Epidermal melanocyte (primary cell): ENCODE results near the gene CAPZA1.
"Not testable (repeated sequence)": the region's sequence is repeated elsewhere in the genome, so short reads cannot be mapped to it uniquely, and the experiment has no call there.

Experiments
- DNase-seq: peaks from one replicate; pipeline ENCODE4 v3.0.0; 2011; ENCODE audit warnings: low spot score; ENCODE audit not compliant: insufficient read length

The CAPZA1 gene

DNA sequence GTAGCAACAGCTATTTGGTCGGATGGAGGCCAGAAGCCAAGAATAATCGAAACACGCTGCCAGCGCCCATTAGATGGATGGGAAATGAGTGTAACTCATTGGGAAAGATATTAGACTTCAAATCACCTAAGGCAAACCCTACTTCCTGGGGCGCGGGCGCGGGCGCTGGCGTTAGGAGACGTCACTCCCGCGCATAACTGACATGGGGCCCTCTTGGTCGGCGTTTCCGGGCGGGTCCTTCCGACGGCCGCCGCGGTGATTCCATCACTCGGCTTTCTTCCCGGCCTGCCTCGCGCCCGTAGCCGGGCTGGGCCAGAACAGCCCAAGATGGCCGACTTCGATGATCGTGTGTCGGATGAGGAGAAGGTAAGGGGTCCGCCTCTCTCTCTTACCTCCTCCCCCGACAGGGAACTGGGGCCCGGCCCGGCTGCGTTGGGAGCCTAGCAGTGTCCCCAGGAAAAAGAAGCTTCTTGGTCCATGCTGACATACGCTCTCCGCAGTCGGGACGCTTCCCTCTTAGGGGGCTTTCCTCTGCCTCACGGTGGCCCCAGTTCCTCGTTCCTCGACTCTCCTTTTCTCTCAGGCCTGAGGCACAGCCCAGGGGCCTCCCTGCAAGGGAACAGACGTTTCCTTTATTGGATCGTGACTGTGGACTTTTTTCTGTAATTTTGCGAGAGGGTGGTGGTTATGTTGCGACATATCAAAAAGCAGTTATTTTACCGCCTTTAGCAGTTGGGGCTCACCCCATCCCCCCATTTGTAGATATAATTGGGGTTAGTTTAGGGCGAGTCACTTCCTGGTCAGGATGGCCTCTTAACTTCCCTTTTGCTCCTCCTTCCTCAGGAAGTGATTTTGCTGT is at the start of gene CAPZA1:
Gene CAPZA1, plus strand, starts transcription at position 315 of the 859 bp plus-strand sequence. Its CDS starts 13 bp downstream, at position 328.
- peak; percentile 76 for DNase-seq

DNA sequence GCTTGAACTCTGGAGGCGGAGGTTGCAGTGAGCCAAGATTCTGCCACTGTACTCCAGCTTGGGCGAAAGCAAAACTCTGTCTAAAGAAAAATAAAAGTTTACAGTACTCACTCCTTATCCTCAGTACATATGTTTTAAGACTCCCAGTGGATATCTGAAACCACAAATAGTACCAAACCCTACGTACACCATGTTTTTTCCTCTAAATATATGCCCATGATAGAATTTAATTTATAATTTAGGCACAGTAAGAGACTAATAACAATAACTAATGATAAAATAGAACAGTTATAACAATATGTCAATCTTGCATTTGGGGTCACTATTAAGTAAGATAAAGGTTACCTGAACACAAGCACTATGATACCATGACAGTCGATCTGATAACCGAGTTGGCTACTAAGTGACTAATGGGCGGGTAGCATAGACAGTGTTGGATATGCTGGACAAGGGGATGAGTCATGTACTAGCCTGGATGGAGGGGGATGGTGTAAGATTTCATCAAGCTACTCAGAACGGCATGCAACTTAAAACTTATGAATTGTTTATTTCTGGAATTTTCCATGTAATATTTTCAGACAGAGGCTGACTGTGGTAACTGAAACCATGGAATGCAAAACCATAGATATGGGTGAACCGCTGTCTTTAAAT is 44.4 kb upstream of the CAPZA1 start:
- no peak for DNase-seq

DNA sequence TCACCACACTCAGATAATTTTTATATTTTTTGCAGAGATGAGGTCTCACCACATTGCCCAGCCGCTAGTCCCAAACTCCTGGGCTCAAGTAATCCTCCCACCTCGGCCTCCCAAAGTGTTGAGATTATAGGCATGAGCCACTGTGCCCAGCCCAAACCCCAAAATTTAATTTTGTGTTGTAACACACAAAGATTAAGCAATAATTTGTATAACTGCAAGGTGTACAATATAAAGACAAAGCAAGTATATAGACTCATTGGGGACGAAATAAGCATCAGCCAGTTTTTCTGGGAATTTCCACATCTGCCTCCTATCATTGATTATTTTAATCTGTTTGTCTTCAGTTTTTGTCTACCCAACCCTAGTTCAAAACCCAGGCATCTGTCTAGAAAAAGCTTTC is 43.4 kb upstream of the CAPZA1 start:
- DNase-seq, result no peak

DNA sequence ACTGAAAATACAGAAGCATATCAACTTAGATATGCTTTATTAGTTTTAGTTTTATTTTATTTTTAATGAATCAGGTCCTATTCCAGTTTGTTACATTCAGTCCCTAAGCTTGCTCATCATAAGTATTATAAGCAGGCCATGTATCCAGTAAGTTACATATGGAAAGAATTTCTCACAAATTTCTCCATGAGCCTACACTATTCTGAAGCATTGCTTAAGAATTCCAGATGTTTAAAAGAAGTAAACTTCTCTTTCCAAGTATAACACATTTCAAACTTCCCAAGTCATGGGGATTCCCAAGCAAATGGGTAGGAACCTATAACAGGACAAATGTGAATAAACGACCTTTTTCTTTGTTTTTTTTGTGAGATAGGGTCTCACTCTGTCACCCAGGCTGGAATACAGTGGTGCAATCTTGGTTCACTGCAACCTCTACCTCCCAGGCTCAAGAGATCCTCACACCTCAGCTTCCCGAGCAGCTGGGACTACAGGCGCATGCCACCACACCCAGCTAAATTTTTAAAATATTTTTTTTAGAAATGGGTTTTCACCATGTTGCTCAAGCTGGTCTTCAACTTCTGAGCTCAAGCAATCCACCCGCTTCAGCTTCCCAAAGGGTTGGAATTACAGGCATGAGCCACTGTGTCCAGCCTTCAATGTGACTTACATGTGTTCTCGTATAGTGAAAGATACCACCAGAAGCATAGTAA is 39.7 kb upstream of the CAPZA1 start:
- DNase-seq, result peak; percentile 15

DNA sequence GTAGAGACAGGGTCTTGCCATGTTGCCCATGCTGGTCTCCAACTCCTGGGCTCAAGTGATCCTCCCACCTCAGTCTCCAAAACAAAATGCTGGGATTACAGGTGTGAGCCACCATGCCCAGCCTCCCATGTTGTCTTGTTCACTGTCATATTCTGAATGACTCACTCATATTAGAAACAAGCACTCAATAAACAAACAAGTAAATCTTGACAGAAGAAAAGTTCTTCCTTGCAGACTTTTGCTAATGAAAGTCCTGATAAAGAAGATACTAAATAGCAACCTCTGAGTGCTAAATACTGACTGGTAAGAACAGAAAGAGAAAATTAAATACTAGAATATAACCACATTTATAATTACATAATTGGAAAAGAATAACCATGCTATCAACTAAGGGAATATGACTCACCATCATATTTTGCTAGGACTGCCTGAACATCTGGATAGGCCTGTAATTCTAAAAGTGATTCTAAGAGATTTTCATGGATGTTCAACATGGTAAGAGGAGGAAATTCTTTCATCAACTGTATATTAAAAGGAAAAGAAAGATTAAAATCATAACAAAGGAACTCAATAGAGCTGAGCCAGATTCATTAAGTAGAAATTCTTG is 37.9 kb upstream of the CAPZA1 start:
- DNase-seq, result no peak

DNA sequence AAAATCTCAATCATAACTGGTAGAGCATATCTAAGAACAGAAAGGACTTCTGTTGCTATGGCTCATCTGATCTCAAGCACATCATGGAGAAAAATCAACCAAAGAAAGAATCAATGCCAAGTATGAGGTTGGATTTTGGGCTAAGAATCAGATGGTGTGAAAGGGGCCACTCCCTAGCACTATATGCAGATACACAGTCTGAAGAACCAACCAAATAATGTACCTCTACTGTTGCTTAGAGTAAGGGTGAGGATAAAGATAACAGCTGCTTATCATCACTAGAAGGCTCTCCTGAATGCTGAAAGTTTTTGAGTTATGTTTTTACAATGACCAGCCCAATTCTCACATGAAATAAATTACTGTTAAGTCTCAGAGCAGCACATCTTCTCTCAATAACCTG is 36.3 kb upstream of the CAPZA1 start:
- DNase-seq, result no peak

DNA sequence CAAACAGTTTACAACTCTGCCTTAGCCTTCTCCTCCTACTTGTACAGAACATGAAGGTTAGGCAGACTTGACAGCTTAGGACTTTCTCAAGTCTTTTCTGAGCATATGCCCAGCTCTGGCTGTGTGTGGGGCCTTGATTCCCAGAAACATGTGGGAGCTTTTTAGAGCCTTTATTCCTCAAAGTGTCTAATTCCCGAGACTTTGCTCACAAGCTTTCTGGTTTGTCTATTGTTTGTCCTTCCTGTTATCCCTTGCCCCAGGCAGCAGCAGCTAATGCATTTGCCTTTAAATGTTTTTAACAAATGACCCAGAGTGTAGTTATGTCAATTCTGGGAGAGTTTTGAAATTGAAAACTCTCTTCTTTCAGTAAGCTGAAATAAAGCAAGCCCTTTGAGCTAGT is 29.9 kb upstream of the CAPZA1 start:
- no peak for DNase-seq

DNA sequence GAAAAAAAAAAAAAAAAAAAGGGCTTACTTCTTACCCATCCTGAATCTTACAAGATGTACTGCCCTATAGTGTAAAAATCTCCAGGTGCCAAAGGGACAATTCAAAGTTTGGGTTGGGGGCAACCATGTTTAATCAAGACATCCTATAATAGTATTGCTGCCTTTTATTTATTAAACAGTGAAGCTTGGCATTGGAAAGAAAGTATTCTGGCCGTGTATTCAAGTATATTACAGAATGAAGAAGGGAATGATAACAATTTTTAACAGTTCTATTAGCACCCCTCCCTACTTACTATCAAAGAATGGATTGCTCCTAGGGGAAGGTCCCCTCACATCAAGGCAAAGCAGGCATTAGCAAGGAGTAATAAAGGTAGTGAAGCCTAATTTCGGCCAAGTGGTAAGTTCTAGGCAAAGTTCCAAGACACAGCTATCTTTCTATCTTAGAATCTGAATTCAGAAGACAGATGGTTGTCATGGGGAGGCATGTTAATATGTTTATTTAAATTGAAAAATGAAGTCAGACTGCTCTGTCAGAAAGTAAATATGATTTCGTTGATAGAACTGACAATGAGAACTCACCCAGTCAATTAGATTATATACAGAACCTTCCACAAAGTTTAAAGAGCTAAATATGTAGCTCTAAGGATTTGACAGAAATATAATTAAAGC is 25.3 kb upstream of the CAPZA1 start:
- DNase-seq, result no peak

DNA sequence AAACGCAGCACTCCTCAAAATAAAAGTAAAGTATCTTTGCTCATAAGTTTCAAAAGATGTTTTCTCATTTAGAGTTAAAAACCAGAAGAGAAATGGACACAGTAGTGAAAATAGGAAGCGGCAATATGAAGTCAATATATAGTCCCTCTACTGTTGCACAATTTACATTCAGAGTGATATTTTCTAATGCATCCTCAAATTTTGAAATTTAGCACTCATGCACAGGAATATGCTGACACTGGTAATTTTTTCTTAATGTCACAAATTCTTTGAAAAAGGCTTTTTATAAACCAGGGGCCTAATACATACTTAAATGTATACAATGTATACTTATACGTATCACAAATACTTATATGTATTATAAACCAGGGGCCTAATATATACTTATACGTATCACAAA is 20.2 kb upstream of the CAPZA1 start:
- no peak for DNase-seq

DNA sequence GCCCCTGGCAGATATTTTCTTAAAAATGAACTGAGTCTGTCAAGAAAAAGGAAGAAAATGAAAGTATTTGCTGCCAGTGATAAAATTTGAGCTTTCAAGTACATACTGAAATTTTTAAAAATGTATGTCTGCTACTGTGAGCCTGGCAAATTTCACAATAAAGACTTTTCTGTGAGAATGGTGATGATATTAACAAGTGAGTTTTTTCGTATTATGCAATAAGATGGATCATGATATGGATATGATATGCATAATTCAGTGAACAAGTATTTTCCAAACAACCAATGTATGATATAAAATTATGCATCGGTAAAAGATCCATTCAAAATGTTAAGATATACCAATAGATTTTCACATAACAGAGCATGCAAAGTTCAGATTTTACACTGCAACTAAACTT is 16.6 kb upstream of the CAPZA1 start:
- DNase-seq, result no peak

DNA sequence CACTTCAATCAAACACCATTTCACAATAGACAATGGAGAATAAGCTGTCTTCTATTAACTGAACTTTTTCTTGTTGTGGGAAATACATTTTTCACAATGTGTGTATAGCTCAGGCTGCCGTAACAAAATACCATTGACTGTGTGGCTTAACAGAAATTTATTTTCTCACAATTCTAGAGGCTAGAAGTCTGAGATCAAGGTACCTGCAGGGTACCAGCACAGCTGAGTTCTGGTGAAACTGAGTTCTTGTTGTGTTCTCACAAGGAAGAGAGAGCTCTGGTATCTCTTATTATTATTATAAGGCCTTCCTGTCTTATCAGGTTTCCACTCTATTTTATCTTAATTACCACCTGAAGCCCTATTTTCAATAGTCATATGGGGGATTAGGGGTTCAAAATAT is 16.1 kb upstream of the CAPZA1 start:
- no peak for DNase-seq

DNA sequence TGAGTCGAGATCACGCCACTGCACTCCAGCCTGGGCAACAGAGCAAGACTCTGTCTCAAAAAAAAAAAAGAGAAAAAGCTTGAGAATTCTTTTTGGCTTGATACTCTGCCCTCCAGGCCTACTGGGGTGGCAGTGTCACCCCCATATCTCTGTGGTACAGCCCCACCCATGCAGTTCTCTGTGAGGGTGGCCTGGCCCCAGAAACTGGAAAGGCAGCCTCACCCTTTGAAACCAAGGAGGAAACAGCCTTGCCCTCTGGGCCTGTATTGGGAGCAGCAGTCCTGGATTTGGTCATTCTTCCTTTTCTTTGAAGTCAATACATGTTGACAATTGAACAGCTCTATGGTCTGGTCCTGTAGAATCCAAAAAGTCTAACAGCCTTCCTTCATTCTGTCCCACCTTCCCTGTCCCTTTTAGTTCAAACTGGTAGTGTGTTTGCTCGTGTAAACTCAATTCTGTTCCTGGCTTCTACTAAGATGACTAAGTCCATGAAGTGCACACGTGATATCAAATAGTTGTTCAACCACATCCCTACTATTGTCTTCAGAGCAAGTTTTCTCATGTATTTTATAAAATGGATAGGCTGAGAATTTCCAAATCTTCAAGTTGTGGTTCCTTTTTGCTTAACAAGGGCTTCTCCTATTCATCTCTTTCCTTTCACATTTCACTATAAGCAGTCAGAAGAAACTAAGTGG is 13.9 kb upstream of the CAPZA1 start:
- DNase-seq, result no peak

DNA sequence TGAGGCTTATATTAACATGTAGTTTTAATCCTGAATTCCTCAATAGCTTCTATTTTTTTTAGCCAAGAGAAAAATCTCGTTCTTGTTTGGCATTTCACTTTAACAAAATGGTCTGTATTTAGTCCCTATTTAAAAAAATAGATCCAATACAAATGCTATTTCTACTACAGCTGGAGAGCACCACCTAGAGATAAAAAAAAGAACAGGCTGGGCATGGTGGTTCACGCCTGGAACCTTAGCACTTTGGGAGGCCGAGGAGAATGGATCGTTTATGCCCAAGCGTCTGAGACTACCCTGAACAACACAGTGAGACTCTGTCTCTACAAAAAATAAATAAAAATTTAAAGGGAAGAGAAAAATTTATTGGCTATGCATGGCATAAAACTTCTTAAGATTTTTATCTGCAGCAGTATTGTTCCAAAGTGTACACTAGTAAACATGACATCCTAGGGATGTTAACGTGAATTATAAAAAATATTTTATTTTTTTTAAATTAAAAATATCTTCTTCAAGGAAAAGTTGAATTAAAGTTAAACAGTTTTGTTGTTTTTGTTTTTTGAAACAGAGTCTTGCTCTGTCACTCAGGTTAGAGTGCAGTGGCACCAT is 5.1 kb upstream of the CAPZA1 start:
- no peak for DNase-seq

DNA sequence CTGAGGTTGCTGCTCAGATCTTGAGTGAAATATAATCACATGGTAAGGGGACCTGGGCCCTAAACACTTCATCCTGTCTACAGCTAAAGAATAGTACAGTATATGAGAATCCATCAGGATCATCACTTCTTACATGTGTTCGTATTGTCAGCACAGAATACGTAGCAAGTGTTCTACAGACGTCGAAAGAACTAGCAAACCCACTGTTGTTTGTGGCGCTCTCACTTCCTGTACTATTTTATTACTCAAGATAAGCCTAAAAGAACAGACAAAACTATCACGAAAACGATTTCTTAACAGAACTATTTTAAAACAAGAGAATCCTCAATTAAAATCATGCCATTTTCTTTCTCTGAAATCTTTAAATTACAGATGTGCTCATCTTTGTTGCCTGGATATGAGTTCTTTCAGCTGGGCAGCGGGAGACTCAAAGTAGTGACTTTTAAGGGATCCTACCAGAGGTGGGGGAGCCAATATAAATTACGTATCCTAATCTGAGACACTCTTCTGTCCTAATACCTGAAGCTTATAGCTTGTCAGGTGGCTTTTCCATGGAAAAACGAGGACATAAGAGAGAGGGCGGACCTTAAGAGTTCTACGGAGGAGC is 1.4 kb upstream of the CAPZA1 start:
- no peak for DNase-seq

DNA sequence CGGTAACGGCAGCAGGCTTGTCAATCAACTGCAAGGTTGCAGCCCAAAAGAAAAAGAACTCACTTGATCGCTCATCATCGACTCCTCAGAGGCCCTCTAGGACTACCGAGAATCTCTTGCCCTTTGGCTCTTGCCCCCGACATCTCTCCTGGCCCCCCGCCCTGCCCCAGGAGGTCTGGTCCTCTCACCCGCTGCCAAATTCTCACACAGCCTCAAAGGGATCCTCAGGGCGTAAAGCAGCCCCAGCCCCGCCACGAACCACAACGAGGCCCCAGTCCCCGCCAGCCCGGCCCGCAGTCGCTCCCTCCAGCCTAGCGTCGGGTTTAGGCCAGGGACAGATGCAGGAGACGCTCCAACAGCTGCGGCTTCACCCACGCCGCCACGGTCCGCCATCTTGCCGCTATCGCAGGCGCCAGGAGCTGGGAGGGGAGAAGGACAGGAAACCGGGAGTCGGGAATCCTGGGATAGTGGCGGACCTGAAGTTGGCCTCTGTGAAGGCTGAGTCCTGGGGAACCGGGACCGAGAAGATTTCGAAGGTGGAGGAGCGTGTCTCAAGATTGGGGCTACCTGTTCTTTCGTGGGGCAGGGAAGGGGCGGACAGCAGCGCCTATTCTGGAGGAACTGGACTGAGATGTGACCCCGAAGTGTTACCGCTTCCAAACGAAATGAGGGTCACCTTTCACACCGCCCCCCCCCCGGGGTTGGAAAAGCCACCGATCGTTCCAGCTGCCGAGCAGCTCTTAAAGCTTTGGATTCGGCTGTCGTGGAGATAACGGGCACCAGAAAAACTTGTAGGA is 713 bp upstream of the CAPZA1 start, which contains the start of gene ST7L:
Gene ST7L, minus strand, starts transcription at position 421 of the 797 bp plus-strand sequence. Its CDS starts 28 bp downstream, at position 393.
- peak; percentile 64 for DNase-seq

DNA sequence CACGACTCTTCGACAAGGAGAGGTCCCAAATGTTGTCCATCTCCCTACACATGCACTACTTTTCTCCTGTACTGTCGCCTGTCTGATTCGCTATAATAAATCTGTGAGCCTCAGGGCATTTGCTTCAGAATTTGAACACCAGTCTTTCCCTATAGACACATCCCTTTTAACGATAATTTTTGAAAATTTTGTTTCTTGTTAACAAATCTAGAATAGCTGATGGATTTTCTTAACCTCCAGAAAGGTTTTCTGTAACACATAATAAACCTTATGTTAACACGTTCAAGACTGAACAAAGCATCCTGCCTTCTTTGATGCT is 704 bp downstream of the CAPZA1 start:
- no peak for DNase-seq

DNA sequence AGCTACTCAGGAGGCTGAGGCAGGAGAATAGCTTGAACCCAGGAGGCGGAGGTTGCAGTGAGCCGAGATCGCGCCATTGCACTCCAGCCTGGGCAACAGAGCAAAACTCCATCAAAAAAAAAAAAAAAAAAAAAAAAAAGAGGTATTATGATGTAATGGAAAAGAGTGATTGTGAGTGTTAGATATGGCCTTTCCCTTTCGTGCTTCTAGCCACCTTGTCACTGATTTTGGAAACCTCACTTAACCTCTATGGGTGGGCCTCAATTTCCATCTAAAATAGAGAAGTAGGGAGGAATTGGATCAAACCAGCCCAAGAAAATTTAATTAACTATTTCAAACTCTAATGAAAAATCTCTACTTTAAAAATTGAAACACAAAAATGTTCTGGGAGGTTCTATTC is 4.9 kb downstream of the CAPZA1 start:
- DNase-seq, result not testable (repeated sequence)

DNA sequence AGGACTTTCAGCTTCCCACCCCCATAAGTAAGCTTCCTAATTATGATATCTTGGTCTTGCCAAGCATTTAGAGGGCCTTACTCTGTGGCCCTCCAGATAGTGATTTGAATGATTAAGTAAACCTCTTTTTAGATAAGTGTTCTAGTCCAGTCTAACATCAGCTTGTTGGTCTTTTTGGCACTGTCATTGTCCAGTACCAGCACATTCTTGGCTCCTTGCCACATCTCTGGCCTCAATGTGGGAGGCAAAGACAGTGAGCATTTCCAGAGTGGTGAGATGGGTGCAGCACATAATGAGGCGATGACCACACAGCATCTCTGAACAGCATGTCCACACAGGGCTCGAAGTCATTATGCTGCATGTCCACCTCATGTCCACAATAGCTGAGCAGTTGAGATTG is 6.1 kb downstream of the CAPZA1 start:
- no peak for DNase-seq

DNA sequence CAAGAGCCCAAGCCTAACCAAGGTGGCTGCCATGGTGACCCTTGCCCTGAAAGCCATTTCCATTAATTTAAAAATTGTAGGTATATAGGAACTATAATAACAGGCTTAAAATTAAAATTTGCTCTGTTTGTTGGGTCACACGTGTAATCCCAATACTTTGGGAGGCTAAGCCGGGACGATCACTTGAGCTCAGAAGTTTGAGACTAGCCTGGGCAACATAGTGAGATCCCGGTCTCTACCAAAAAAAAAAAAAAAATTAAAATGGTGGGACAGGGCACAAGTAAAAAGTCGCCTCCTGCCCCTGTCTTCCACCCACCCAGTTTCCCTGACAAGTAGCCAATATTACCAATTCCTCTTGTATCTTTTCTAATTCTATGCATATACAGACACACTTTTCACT is 6.6 kb downstream of the CAPZA1 start:
- DNase-seq, result no peak
